COLO668 (cell line): ENCODE measurements around the gene MGRN1.
"Not testable (repeated sequence)": the region's sequence is repeated elsewhere in the genome, so short reads cannot be mapped to it uniquely, and the experiment has no call there.

Experiments used
- DNase-seq: peaks from one replicate; lab custom pipeline; 2025; ENCODE audit not compliant: unreplicated experiment; lab: John Stamatoyannopoulos, UW

The MGRN1 gene

DNA sequence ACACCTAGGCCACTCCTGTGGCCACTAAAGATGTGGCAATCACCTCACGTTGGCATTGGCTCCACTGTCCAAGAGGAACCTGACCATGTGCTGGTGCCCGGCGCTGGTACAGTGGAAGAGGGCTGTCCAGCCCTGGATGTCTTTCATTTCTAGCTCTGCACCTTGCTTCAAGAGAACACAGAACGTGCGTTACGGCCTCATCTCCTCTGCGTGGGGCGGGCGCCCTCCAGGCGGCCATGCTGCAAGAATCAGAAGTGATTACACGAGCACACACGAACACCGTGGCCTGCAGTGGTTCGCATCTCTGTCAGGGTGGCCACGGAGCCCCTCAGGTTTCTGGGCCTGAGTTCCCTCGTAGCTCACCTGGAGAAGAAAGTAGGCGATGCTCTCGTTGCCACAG lies 102.0 kb downstream of the MGRN1 start:
- no peak for DNase-seq

DNA sequence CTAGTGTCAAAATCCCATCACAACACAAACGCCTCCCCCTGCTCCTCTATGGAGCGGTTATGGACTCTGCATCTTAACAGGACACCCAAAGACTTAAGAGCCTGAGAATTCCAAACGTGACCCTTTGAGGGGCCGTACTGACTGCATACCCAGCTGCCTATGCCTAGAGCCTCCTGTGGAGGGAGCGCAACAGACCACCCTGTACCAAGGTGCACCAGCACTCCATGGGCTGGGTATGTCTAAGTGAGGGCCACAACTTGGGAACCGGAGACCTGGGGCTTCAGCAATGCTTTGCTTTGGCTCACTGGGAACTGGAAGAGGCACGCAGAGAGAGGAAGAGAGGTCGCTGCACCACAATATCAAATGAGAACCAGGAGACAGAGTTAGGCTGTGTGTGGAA lies 104.0 kb downstream of the MGRN1 start:
- DNase-seq: no peak

GRCh38 chr16:4729876-4730275 lies 105.2 kb downstream of the MGRN1 start:
- no peak for DNase-seq

GRCh38 chr16:4733211-4733742 lies 108.7 kb downstream of the MGRN1 start:
- no peak for DNase-seq

- peak; percentile 46 for DNase-seq
Measured at GRCh38 chr16:4733747-4734062, 109.1 kb downstream of the MGRN1 start.

- peak; percentile 93 for DNase-seq
Measured at GRCh38 chr16:4734063-4734729, 109.6 kb downstream of the MGRN1 start, which contains the start of the genes ANKS3 and DNAAF8. Gene ANKS3, minus strand, starts transcription at chr16:4734271. Its CDS starts 4,122 bp downstream, at chr16:4730149. Gene DNAAF8, plus strand, starts transcription at chr16:4734537. Its CDS starts 1,978 bp downstream, at chr16:4736515.

GRCh38 chr16:4734730-4735535 lies 110.3 kb downstream of the MGRN1 start:
- DNase-seq: peak; percentile 84

- DNase-seq: no peak
Measured at GRCh38 chr16:4736546-4736945, 111.9 kb downstream of the MGRN1 start.

DNA sequence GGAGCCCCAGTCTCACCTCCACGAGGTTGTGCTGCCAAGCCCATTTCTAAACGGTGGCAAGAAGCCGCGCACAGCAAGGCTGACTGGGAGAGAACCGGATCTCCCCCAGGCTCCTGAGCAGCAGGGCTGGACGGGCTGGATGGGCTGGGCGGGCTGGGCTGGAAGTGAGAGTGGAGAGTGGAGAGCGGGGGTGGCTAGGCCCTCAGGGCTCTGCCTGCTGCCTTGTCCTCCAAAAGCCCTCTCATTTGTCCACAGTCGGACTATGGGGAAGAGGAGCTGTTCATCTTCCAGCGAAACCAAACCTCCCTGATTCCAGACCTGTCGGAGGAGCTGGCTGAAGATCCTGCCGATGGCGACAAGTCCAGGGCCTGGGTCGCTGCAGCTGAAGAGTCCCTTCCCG lies 112.9 kb downstream of the MGRN1 start:
- no peak for DNase-seq

DNA sequence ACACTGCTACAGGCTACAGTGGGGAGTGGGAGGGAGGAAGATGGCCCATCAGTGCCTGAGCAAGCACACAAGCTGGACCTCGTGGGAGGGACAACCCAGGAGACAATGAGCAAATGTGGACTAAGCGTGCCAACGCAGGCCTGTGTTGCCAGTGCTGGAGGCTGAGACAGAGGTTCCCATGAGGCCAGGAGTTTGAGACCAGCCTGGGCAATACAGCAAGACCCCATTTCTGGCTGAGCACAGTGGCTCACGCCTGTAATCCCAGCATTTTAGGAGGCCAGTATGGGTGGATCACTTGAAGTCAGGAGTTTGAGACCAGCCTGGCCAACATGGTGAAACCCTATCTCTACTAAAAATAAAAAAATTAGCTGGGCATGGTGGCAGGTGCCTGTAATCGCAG lies 113.7 kb downstream of the MGRN1 start:
- DNase-seq: not testable (repeated sequence)
